Left ventricle myocardium inferior (tissue), 1 donor: ENCODE data around the gene PDZK1IP1. TPM values are rescaled to one million over a fixed set of nuclear protein-coding genes. Genes with fewer than 3 reads are reported as not detected.
A peak's percentile ranks its signal among the peaks of the same experiment; 100 is the strongest.

ENCODE experiments used
- DNase-seq: peaks from one replicate; pipeline ENCODE4 v3.0.0-alpha.2; 2020
- H3K27ac ChIP-seq: fragments of 200-600 bp; replicated peaks from 2 replicates; pipeline ENCODE4 v1.8.0; 2021
- H3K27me3 ChIP-seq: fragments of 200-600 bp; 2 replicates; pipeline ENCODE4 v1.8.0; 2021; ENCODE audit warnings: low read depth
- H3K36me3 ChIP-seq: fragments of 200-600 bp; 2 replicates; pipeline ENCODE4 v1.8.0; 2021
- H3K4me1 ChIP-seq: fragments of 200-600 bp; 2 replicates; pipeline ENCODE4 v1.8.0; 2021
- H3K4me3 ChIP-seq: fragments of 200-600 bp; 2 replicates; pipeline ENCODE4 v1.8.0; 2021; ENCODE audit warnings: mild to moderate bottlenecking, moderate library complexity
- H3K9me3 ChIP-seq: fragments of 200-600 bp; replicated peaks from 2 replicates; pipeline ENCODE4 v1.8.0; 2021
- intact Hi-C: fragments of 100-400 bp; cut with micrococcal nuclease; formaldehyde crosslinking; loops from one replicate; pipeline ENCODE4 v1.11.0; 2022
- long read RNA-seq: library from polyadenylated mRNA; unstranded; transcript quantifications from one replicate; pipeline ENCODE4 v2.0.0, GENCODE V29; 2021
- total RNA-seq: library from RNA; stranded (reverse); fragmentation: NEBNext Ultra II Directional; extraction: Animal tissue kit (Norgen Biotek cat#: 25700); gene quantifications from one replicate; pipeline ENCODE4 v1.2.1, GENCODE V29; 2021
- TF ChIP-seq, protein P1 (sequence below): fragments of 200-600 bp; IDR thresholded peaks from 2 replicates; pipeline ENCODE4 v1.8.0; 2021; ENCODE audit warnings: antibody characterized with exemption, mild to moderate bottlenecking, borderline replicate concordance
- donor health status: DM: no; HTN: yes; CAD: no; lungs with severe emphysema.

PDZK1IP1 gene, protein sequence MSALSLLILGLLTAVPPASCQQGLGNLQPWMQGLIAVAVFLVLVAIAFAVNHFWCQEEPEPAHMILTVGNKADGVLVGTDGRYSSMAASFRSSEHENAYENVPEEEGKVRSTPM
- total RNA-seq, result not detected
- long read RNA-seq, result 0 reads

DNA sequence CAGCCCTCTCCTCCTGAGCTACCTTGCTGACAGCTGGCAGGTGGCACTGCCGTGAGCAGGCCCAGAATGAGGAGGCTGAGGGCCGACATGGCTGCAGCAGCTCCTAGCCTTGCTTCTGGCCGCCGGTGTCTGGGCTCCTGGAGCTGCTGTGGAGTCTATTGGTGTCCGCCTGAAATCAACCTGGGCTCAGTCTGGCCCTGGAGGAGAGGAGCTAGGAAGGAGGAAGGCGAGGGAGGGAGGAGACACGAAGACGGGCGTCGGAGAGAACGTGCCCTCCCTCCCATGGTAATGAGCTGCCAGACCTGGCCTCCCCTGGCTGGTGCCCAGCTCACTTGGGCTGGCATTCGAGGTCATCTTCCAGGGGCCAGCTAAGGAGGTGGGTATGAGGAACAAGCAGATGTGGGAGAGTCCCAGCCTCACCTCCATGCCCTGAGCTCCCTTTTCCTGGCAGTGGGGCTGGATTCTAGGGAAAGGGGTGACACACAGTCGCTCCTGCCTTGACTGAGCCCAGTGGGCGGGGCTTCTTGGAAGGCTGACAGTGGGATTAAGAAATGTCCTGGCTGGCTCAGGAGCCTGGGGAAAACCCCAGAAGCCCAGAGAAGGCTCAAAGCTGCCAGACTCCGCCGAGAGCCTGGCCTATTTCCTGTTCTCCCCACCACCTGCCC lies at the start of gene PDZK1IP1:
Gene PDZK1IP1 (minus strand): TSS at position 193 of the 665 bp plus-strand sequence. CDS start 104 bp downstream, at position 89.
- DNase-seq, result peak; percentile 81
- TF ChIP-seq, protein P1, sequence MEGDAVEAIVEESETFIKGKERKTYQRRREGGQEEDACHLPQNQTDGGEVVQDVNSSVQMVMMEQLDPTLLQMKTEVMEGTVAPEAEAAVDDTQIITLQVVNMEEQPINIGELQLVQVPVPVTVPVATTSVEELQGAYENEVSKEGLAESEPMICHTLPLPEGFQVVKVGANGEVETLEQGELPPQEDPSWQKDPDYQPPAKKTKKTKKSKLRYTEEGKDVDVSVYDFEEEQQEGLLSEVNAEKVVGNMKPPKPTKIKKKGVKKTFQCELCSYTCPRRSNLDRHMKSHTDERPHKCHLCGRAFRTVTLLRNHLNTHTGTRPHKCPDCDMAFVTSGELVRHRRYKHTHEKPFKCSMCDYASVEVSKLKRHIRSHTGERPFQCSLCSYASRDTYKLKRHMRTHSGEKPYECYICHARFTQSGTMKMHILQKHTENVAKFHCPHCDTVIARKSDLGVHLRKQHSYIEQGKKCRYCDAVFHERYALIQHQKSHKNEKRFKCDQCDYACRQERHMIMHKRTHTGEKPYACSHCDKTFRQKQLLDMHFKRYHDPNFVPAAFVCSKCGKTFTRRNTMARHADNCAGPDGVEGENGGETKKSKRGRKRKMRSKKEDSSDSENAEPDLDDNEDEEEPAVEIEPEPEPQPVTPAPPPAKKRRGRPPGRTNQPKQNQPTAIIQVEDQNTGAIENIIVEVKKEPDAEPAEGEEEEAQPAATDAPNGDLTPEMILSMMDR, result no peak
- peak within 1 kb of the TSS; percentile 36 for H3K27ac ChIP-seq
- no peaks in the 10 kb centered on the region for H3K27me3 ChIP-seq
- no peak within 1 kb of the TSS for H3K4me3 ChIP-seq
- H3K36me3 ChIP-seq, result no peaks in the 10 kb centered on the region
- H3K9me3 ChIP-seq, result no peaks in the 10 kb centered on the region
- peaks cover 22% of the 10 kb centered on the region for H3K4me1 ChIP-seq
- intact Hi-C loops, result no loop called here

DNA sequence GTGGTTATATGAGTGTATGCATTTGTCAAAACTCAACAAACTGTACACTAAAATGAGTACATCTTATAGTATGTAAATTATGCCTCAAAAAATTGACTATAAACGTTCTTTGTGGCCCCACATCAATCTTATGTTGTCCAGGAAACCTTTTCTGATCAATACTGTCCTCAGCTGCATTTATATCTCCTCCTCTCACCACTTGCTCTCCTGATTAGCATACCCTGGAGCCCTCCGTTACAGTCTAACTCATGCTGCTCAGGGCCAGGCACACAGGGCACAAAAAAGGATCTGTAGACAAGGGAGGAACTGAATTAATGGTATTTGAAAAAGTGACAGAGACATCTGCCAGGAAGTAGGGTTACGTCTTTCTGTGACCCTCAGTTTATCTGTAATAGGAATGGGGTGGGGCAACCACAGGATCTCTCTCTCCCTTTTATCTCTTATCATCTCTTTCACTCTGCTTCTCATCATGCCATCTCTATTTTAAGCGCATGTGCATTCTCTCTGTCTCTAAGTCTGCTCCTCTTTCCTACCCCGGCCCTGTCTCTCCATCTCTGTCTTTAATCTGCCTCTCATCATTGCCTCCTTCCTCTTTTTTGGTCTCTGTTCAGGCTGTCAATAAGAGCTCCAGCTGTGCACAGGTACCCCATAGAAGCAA lies 49.2 kb upstream of the PDZK1IP1 start:
- no peak overlapping the region for H3K27ac ChIP-seq
- H3K36me3 ChIP-seq, result no peaks in the 10 kb centered on the region
- peaks cover 24% of the 10 kb centered on the region for H3K4me1 ChIP-seq
- intact Hi-C loops, result no loop called here
- DNase-seq, result no peak
- H3K27me3 ChIP-seq, result peaks cover 62% of the 10 kb centered on the region
- no peak overlapping the region for H3K4me3 ChIP-seq
- TF ChIP-seq, protein P1, result no peak
- H3K9me3 ChIP-seq, result no peaks in the 10 kb centered on the region

DNA sequence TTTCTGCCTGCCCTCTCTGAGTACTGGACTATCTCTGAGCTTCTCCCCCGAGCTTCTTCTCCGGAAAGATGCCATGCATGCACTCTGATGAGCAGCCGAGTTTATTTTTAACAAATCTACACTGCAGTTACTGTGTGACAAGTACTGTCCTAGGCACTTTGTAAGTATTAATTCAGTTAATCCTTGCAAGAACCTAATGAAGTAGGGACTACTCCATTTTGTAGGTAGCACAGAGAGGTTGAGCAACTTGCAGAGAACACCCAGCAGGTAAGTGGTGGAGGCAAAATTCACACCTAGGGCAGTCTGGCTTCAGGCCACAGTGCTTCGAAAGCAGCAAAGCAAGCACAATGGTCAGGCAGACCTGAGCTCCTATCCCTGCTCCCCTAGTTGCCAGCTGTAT lies 46.0 kb upstream of the PDZK1IP1 start:
- Histone ChIP-seq H3K36me3 (no peaks in the 10 kb centered on the region), H3K9me3 (no peaks in the 10 kb centered on the region), H3K4me1 (peaks cover 34% of the 10 kb centered on the region), H3K4me3 (no peak overlapping the region), H3K27me3 (peaks cover 70% of the 10 kb centered on the region), H3K27ac (peak overlapping the region; percentile 54)
- DNase-seq, result no peak
- TF ChIP-seq, protein P1, result no peak
- intact Hi-C loops, result no loop called here

DNA sequence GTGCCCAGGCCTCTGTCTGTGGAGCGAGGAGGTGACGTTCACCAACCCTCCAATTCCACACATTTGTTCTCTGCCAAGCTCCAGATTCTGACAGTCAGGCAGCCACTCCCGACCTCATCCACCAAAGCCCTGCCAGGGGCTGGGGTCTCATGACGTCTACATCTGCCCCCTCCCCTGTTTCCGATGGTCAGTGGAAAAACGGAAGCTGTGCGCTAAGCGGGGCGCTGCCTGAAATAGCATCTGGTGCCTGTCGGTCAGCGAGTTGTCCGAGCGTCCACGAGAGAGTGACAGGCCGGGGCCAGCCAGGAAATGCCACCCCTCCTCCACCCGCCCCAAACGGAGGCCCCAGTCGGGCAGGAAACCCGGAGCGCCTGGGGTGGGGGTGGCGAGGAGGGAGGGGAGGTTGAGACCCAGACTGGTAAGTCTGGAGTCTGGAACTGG lies 45.4 kb upstream of the PDZK1IP1 start:
- intact Hi-C loops, result no loop called here
- no peaks in the 10 kb centered on the region for H3K36me3 ChIP-seq
- peaks cover 71% of the 10 kb centered on the region for H3K27me3 ChIP-seq
- H3K4me1 ChIP-seq, result peaks cover 36% of the 10 kb centered on the region
- H3K9me3 ChIP-seq, result no peaks in the 10 kb centered on the region
- peak overlapping the region; percentile 10 for H3K4me3 ChIP-seq
- H3K27ac ChIP-seq, result peak overlapping the region; percentile 54
- TF ChIP-seq, protein P1, result no peak
- DNase-seq, result peak; percentile 46

DNA sequence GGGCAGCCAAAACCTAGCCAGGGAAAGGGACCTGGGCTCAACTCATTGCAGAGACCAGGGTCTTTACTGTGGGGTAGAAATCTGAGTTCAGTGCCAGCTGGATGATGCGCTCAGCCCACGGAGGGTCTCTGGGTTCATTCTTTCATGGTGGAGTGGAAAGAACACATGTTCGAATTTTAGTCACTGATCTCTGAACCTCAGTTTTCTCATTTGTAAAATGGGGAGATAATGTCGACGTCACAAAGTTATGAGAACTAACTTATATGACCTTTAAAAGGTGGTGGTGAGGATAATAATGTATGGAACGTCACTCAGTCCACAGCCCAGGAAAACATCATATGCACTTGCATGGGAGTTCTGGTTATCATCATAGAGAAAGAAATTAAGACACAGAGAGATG lies 43.4 kb upstream of the PDZK1IP1 start:
- TF ChIP-seq, protein P1, result no peak
- peaks cover 74% of the 10 kb centered on the region for H3K27me3 ChIP-seq
- DNase-seq, result no peak
- no peaks in the 10 kb centered on the region for H3K9me3 ChIP-seq
- peaks cover 56% of the 10 kb centered on the region for H3K4me1 ChIP-seq
- no peak overlapping the region for H3K27ac ChIP-seq
- H3K36me3 ChIP-seq, result no peaks in the 10 kb centered on the region
- no peak overlapping the region for H3K4me3 ChIP-seq
- intact Hi-C loops, result no loop called here
